ENCODE measurements around the gene PLPPR3.
"Not testable (repeated sequence)": the region's sequence is repeated elsewhere in the genome, so short reads cannot be mapped to it uniquely, and the experiment has no call there.

Gene PLPPR3

DNA sequence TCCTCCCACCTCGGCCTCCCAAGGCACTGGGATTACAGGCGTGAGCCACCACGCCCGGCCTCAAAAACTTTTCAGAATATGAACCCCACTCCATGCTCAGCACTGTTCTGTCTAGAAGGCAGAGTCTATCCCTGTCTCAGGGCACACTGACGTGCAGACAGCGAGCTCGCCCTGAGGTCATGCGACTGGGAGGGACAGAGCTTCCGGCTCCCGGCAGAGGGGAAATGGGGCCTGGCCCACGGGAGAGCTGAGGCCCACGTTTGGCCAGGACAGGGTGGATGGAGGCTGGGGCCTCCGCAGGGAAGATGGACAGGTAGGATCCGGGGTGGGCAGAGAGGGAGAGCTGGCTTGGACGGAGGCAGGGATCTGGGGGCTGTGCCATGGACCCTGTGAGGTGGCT lies 3.1 kb upstream of the PLPPR3 start:
- peak overlapping the region; percentile 46 for H3K4me3 ChIP-seq (ENCODE audit: low read depth, low read length)
- DNase-seq (ENCODE audit: low read depth): peak; percentile 78
- TF ChIP-seq POLR2A (IDR thresholded peaks at IDR 0.05; ENCODE audit: extremely low read depth, insufficient read length): peak; percentile 55
- TF ChIP-seq, protein P1, sequence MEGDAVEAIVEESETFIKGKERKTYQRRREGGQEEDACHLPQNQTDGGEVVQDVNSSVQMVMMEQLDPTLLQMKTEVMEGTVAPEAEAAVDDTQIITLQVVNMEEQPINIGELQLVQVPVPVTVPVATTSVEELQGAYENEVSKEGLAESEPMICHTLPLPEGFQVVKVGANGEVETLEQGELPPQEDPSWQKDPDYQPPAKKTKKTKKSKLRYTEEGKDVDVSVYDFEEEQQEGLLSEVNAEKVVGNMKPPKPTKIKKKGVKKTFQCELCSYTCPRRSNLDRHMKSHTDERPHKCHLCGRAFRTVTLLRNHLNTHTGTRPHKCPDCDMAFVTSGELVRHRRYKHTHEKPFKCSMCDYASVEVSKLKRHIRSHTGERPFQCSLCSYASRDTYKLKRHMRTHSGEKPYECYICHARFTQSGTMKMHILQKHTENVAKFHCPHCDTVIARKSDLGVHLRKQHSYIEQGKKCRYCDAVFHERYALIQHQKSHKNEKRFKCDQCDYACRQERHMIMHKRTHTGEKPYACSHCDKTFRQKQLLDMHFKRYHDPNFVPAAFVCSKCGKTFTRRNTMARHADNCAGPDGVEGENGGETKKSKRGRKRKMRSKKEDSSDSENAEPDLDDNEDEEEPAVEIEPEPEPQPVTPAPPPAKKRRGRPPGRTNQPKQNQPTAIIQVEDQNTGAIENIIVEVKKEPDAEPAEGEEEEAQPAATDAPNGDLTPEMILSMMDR (IDR thresholded peaks at IDR 0.05; ENCODE audit: low read depth, low read length): no peak
- TF ChIP-seq MYC (IDR thresholded peaks at IDR 0.05; ENCODE audit: low read depth, low read length): peak; percentile 38; the same call in 1 of the 2 replicates
- TF ChIP-seq, protein P2, sequence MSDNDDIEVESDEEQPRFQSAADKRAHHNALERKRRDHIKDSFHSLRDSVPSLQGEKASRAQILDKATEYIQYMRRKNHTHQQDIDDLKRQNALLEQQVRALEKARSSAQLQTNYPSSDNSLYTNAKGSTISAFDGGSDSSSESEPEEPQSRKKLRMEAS (IDR thresholded peaks at IDR 0.05; ENCODE audit: low read depth, low read length): 0 out of 2 replicates have a peak, but pooled peaks have one; percentile 29

GRCh38 chr19:823565-824121 lies 1.9 kb upstream of the PLPPR3 start:
- H3K4me3 ChIP-seq (ENCODE audit: low read depth, low read length): peak overlapping the region; percentile 51
- peak; percentile 83 for DNase-seq (ENCODE audit: low read depth)
- TF ChIP-seq POLR2A (IDR thresholded peaks at IDR 0.05; ENCODE audit: extremely low read depth, insufficient read length) (peak; percentile 46), MYC (IDR thresholded peaks at IDR 0.05; ENCODE audit: low read depth, low read length) (peak; percentile 58; the same call in 1 of the 2 replicates)
- TF ChIP-seq, protein P1 (IDR thresholded peaks at IDR 0.05; ENCODE audit: low read depth, low read length): no peak
- TF ChIP-seq, protein P2 (IDR thresholded peaks at IDR 0.05; ENCODE audit: low read depth, low read length): peak; percentile 31

DNA sequence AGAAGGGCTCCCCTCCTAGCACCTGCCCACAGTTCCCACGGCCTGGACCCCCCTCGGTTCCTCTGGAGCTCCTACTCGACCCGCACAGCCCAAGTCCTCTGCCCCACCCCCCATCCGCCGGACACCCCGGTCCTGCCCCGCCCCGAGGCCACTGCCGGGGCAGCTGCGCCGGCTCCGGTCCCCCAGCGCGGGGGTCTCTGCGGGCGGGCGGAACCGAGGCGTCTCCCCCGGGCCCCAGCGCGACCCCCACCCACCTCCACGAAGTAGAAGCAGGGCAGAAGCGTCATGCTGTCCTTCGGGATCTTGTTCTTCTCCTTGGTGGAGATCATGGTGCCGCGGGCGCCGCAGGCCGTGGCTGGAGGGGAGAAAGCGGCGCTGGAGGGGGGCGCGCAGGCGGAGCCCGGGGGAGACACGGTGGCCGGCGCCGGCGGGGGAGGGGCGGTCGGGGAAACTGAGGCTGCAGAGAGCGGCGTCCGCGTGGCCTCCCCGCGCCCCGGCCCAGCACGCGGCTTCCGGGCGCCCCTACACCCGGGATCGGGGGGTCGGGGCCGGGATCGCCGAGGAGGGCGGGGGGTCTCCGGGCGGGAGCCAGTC lies 427 bp downstream of the PLPPR3 start:
- peak overlapping the region; percentile 74 for H3K4me3 ChIP-seq (ENCODE audit: low read depth, low read length)
- DNase-seq (ENCODE audit: low read depth): no peak
- TF ChIP-seq, protein P2 (IDR thresholded peaks at IDR 0.05; ENCODE audit: low read depth, low read length): no peak
- TF ChIP-seq, protein P1 (IDR thresholded peaks at IDR 0.05; ENCODE audit: low read depth, low read length): no peak
- TF ChIP-seq POLR2A (IDR thresholded peaks at IDR 0.05; ENCODE audit: extremely low read depth, insufficient read length) (no peak), MYC (IDR thresholded peaks at IDR 0.05; ENCODE audit: low read depth, low read length) (no peak)

DNA sequence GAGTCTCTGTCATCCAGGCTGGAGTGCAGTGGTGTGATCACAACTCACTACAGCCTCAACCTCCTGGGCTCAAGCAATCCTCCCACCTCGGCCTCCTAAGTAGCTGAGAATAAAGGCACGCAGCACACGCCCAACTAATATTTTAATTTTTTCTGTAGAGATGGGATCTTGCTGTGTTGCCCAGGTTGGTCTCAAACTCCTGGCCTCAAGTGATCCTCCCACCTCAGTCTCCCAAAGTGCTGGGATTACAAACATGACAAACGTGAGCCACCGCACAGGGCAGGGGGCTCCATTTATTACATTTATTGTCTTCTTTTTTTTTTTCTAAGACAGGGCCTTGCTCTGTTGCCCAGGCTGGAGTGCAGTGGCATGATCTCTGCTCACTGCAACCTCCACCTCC lies 1.5 kb downstream of the PLPPR3 start:
- DNase-seq (ENCODE audit: low read depth): not testable (repeated sequence)
- H3K4me3 ChIP-seq (ENCODE audit: low read depth, low read length): peak overlapping the region; percentile 74

DNA sequence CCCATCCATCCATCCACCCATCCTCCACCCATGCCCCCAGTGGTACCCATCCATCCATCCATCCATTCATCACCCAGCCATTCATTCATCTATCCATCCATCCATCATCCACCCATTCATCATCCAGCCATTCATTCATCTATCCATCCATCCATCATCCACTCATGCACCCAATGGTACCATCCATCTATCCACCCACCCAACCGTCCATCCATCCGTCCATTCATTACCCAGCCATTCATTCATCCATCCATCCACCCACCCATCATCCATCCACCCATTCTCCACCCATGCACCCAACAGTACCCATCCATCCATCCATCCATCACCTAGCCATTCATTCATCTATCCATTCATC lies 5.3 kb downstream of the PLPPR3 start:
- DNase-seq (ENCODE audit: low read depth): no peak
- TF ChIP-seq, protein P1 (IDR thresholded peaks at IDR 0.05; ENCODE audit: low read depth, low read length): no peak
- TF ChIP-seq POLR2A (IDR thresholded peaks at IDR 0.05; ENCODE audit: extremely low read depth, insufficient read length) (no peak), MYC (IDR thresholded peaks at IDR 0.05; ENCODE audit: low read depth, low read length) (no peak)
- TF ChIP-seq, protein P2 (IDR thresholded peaks at IDR 0.05; ENCODE audit: low read depth, low read length): no peak

GRCh38 chr19:815775-816499 lies 5.8 kb downstream of the PLPPR3 start:
- TF ChIP-seq POLR2A (IDR thresholded peaks at IDR 0.05; ENCODE audit: extremely low read depth, insufficient read length) (no peak), MYC (IDR thresholded peaks at IDR 0.05; ENCODE audit: low read depth, low read length) (no peak)
- TF ChIP-seq, protein P2 (IDR thresholded peaks at IDR 0.05; ENCODE audit: low read depth, low read length): no peak
- TF ChIP-seq, protein P1 (IDR thresholded peaks at IDR 0.05; ENCODE audit: low read depth, low read length): no peak
- DNase-seq (ENCODE audit: low read depth): no peak
- H3K4me3 ChIP-seq (ENCODE audit: low read depth, low read length): no peak overlapping the region

More for the DNA sequence above, 5.3 kb downstream of the PLPPR3 start:
- no peak overlapping the region for H3K4me3 ChIP-seq (ENCODE audit: low read depth, low read length)
